IMR-90 (cell line): ENCODE results near the gene IL21R. TPM values are rescaled to one million over a fixed set of nuclear protein-coding genes. Genes with fewer than 3 reads are reported as not detected.

ENCODE experiments used
- ATAC-seq: fragments of 200-7000 bp; cut with Tn5 transposase; 2 replicates; pipeline ENCODE4 v1.9.1; 2020; ENCODE audit warnings: low read depth, mild to moderate bottlenecking, moderate library complexity
- BruUV-seq: library from RNA; stranded (reverse); fragments of 400-500 nt; replicated peaks from 2 replicates; lab custom pipeline; 2021; lab: Mats Ljungman, UMichigan
- CTCF ChIA-PET: fragments of 300-600 bp; formaldehyde crosslinking; extraction: SDS; loops from one replicate; lab custom pipeline; 2021; ENCODE audit warnings: antibody characterized with exemption; lab: Yijun Ruan, JAX
- POLR2A ChIA-PET: fragments of 300-600 bp; sonication (Branson Sonifier 250); formaldehyde crosslinking; loops from one replicate; lab custom pipeline; 2022; ENCODE audit warnings: antibody characterized with exemption; ENCODE audit not compliant: unreplicated experiment; lab: Charles Lee
- DNase-seq: peaks from one replicate; pipeline ENCODE4 v3.0.0; 2013
- H2AFZ ChIP-seq: replicated peaks from 2 replicates; pipeline ENCODE3; 2013; ENCODE audit warnings: low read length, mild to moderate bottlenecking; ENCODE audit not compliant: poor library complexity
- H2AK5ac ChIP-seq: 2 replicates; pipeline ENCODE4 v1.6.1; 2013; ENCODE audit warnings: low read depth, low read length, inconsistent platforms
- H2AK9ac ChIP-seq: replicated peaks from 2 replicates; pipeline ENCODE3; 2013; ENCODE audit warnings: mild to moderate bottlenecking, low read depth, low read length, moderate library complexity; ENCODE audit not compliant: poor library complexity
- H2BK120ac ChIP-seq: 2 replicates; pipeline ENCODE4 v1.6.1; 2013; ENCODE audit warnings: low read depth, low read length, inconsistent platforms
- H2BK15ac ChIP-seq: 3 replicates; pipeline ENCODE4 v1.6.1; 2013; ENCODE audit warnings: low read depth, low read length, inconsistent platforms
- H2BK20ac ChIP-seq: 2 replicates; pipeline ENCODE4 v1.6.1; 2013; ENCODE audit warnings: low read depth, mild to moderate bottlenecking, inconsistent platforms, low read length, moderate library complexity
- H2BK5ac ChIP-seq: 2 replicates; pipeline ENCODE4 v1.6.1; 2013; ENCODE audit warnings: mild to moderate bottlenecking, low read depth, low read length, inconsistent platforms; ENCODE audit not compliant: poor library complexity, severe bottlenecking
- H3K14ac ChIP-seq: replicated peaks from 2 replicates; pipeline ENCODE4 v1.6.1; 2013; ENCODE audit warnings: low read depth, low read length, inconsistent platforms
- H3K18ac ChIP-seq: 2 replicates; pipeline ENCODE4 v1.6.1; 2013; ENCODE audit warnings: low read depth, low read length, control low read depth
- H3K23ac ChIP-seq: 2 replicates; pipeline ENCODE4 v1.6.1; 2013; ENCODE audit warnings: low read depth, low read length, inconsistent platforms
- H3K27ac ChIP-seq: 2 replicates; pipeline ENCODE4 v1.5.1; 2013; ENCODE audit warnings: mild to moderate bottlenecking, control low read depth, low read length; ENCODE audit not compliant: insufficient read depth
- H3K27me3 ChIP-seq: 2 replicates; pipeline ENCODE4 v1.6.1; 2013; ENCODE audit warnings: low read length; ENCODE audit not compliant: control insufficient read depth, insufficient read depth
- H3K36me3 ChIP-seq: 2 replicates; pipeline ENCODE4 v1.6.1; 2013; ENCODE audit warnings: low read length, mixed read lengths; ENCODE audit not compliant: control insufficient read depth, insufficient read depth
- H3K4ac ChIP-seq: 2 replicates; pipeline ENCODE4 v1.6.1; 2013; ENCODE audit warnings: low read depth, low read length, inconsistent platforms
- H3K4me1 ChIP-seq: 2 replicates; pipeline ENCODE4 v1.6.1; 2013; ENCODE audit warnings: low read length, mixed read lengths; ENCODE audit not compliant: control insufficient read depth, insufficient read depth
- H3K4me2 ChIP-seq: 2 replicates; pipeline ENCODE4 v1.6.1; 2013; ENCODE audit warnings: low read depth, mild to moderate bottlenecking, control low read depth, low read length, moderate library complexity
- H3K4me3 ChIP-seq: 2 replicates; pipeline ENCODE4 v1.5.1; 2013; ENCODE audit warnings: low read depth, mild to moderate bottlenecking, control low read depth, low read length, moderate library complexity; ENCODE audit not compliant: insufficient read depth
- H3K56ac ChIP-seq: 2 replicates; pipeline ENCODE4 v1.6.1; 2013; ENCODE audit warnings: low read length, inconsistent platforms; ENCODE audit not compliant: insufficient read depth; ENCODE audit errors: extremely low read depth
- H3K79me1 ChIP-seq, 2 experiments: 2 replicates each; pipeline ENCODE4 v1.6.1; 2013; ENCODE audit warnings: low read length in 2 of 2, inconsistent platforms in 1 of 2, low read depth in 1 of 2
- H3K9ac ChIP-seq: 2 replicates; pipeline ENCODE4 v1.6.1; 2013; ENCODE audit warnings: low read depth, low read length, control low read depth
- H3K9me1 ChIP-seq: 2 replicates; pipeline ENCODE4 v1.6.1; 2013; ENCODE audit warnings: low read length, inconsistent platforms; ENCODE audit not compliant: insufficient read depth
- H3K9me3 ChIP-seq: 2 replicates; pipeline ENCODE4 v1.6.1; 2013; ENCODE audit warnings: low read length; ENCODE audit not compliant: control insufficient read depth, insufficient read depth
- H4K20me1 ChIP-seq: 2 replicates; pipeline ENCODE4 v1.6.1; 2013; ENCODE audit warnings: low read length, inconsistent platforms; ENCODE audit not compliant: insufficient read depth
- H4K5ac ChIP-seq: 2 replicates; pipeline ENCODE4 v1.6.1; 2013; ENCODE audit warnings: mild to moderate bottlenecking, low read depth, low read length, control low read depth
- H4K8ac ChIP-seq, 2 experiments: 2 replicates each; pipeline ENCODE4 v1.6.1; 2013; ENCODE audit warnings: low read depth in 2 of 2, low read length in 2 of 2, control low read depth in 1 of 2, inconsistent platforms in 1 of 2
- H4K91ac ChIP-seq: 2 replicates; pipeline ENCODE4 v1.6.1; 2013; ENCODE audit warnings: low read depth, low read length, inconsistent platforms; ENCODE audit not compliant: insufficient read depth
- BHLHE40 ChIP-seq: fragments of 150-350 bp; IDR thresholded peaks from 2 replicates; pipeline ENCODE4 v1.6.1; 2016; ENCODE audit warnings: mild to moderate bottlenecking, low read depth, low read length
- CEBPB ChIP-seq: IDR thresholded peaks from 2 replicates; pipeline ENCODE4 v1.6.1; 2012; ENCODE audit warnings: low read depth, low read length, improper control_type of control experiment
- CHD1 ChIP-seq: IDR thresholded peaks from 2 replicates; pipeline ENCODE4 v1.6.1; 2012; ENCODE audit warnings: low read depth, low read length, improper control_type of control experiment
- FOS ChIP-seq: fragments of 150-350 bp; IDR thresholded peaks from 2 replicates; pipeline ENCODE4 v1.6.1; 2016; ENCODE audit warnings: low read depth, low read length
- MAFK ChIP-seq: IDR thresholded peaks from 2 replicates; pipeline ENCODE4 v1.6.1; 2012; ENCODE audit warnings: low read depth, low read length, improper control_type of control experiment
- MAZ ChIP-seq: IDR thresholded peaks from 2 replicates; pipeline ENCODE4 v1.6.1; 2012; ENCODE audit warnings: low read depth, mild to moderate bottlenecking, low read length, improper control_type of control experiment, moderate library complexity, borderline replicate concordance
- MXI1 ChIP-seq: IDR thresholded peaks from 2 replicates; pipeline ENCODE4 v1.6.1; 2012; ENCODE audit warnings: low read depth, mild to moderate bottlenecking, low read length, moderate library complexity, borderline replicate concordance
- POLR2A ChIP-seq: IDR thresholded peaks from 2 replicates; pipeline ENCODE4 v1.6.1; 2012; ENCODE audit warnings: mild to moderate bottlenecking, low read depth, low read length
- RAD21 ChIP-seq: IDR thresholded peaks from 2 replicates; pipeline ENCODE4 v1.6.1; 2012; ENCODE audit warnings: low read length, improper control_type of control experiment
- RCOR1 ChIP-seq: IDR thresholded peaks from 2 replicates; pipeline ENCODE4 v1.6.1; 2012; ENCODE audit warnings: mild to moderate bottlenecking, low read length, improper control_type of control experiment; ENCODE audit not compliant: insufficient replicate concordance
- RFX5 ChIP-seq: IDR thresholded peaks from 2 replicates; pipeline ENCODE4 v1.8.0; 2012; ENCODE audit warnings: low read depth, mild to moderate bottlenecking, low read length, moderate library complexity
- SMC3 ChIP-seq: fragments of 150-350 bp; IDR thresholded peaks from 2 replicates; pipeline ENCODE4 v1.6.1; 2016; ENCODE audit warnings: low read depth, mild to moderate bottlenecking, antibody characterized with exemption, low read length, moderate library complexity
- WGBS, 2 experiments: methylation state at CpG; one replicate each; pipeline versions ENCODE4 v1.1.5 to v1.1.7; 2013; ENCODE audit warnings: missing lambda C conversion rate in 2 of 2; ENCODE audit not compliant: insufficient read length in 1 of 2; ENCODE audit errors: extremely low coverage in 2 of 2; 5-methylcytosine and 5-hydroxymethylcytosine counted together
- dilution Hi-C: fragments of 300-500 bp; cut with HindIII; formaldehyde crosslinking; loops from one replicate; pipeline ENCODE4 v1.14.3; 2018; ENCODE audit warnings: low sequenced_read_pairs; ENCODE audit not compliant: unreplicated experiment
- in situ Hi-C: fragments of 300-500 bp; cut with MboI; formaldehyde crosslinking; loops from 3 replicates; pipeline ENCODE4 v1.14.3; 2019; ENCODE audit warnings: low sequenced_read_pairs, inconsistent platforms, mixed read lengths
- intact Hi-C: fragments of 100-400 bp; cut with micrococcal nuclease; formaldehyde crosslinking; loops from 2 replicates; pipeline ENCODE4 v1.10.0; 2022
- polyA plus RNA-seq, 3 experiments: library from polyadenylated mRNA; depleted of rRNA; stranded (reverse); fragments of >200 nt; gene quantifications; 2 replicates each; pipeline ENCODE4 v1.2.3, GENCODE V29; 2012; ENCODE audit warnings: low replicate concordance in 1 of 3
- total RNA-seq: library from RNA; depleted of rRNA; stranded (reverse); fragments of >200 nt; gene quantifications from 2 replicates; pipeline ENCODE4 v1.2.3, GENCODE V29; 2012
- TF ChIP-seq, protein P1 (sequence below): fragments of 150-350 bp; IDR thresholded peaks from 2 replicates; pipeline ENCODE4 v1.6.1; 2017; ENCODE audit warnings: mild to moderate bottlenecking, antibody characterized with exemption, low read length, low read depth
- TF ChIP-seq, protein P2 (sequence below): conservative IDR thresholded peaks from 2 replicates; pipeline ENCODE4 v1.5.1; 2012; ENCODE audit warnings: mild to moderate bottlenecking, low read depth, low read length, improper control_type of control experiment
- TF ChIP-seq, protein P3 (sequence below): fragments of 150-350 bp; IDR thresholded peaks from 2 replicates; pipeline ENCODE4 v1.6.1; 2016; ENCODE audit warnings: low read depth, mild to moderate bottlenecking, low read length, moderate library complexity, borderline replicate concordance

Gene IL21R
- total and polyA plus RNA-seq, 2 of the 4 experiments (the other 2 are of a cell fraction), result 0.72 to 0.97 TPM

- ChIA-PET CTCF (no interaction called here), POLR2A (no interaction called here)
- intact Hi-C loops, result no loop called here
- no peak overlapping the region for H2BK120ac ChIP-seq
- H3K27ac ChIP-seq, result no peak overlapping the region
- peaks cover 4% of the 10 kb centered on the region; the same call in 1 of the 2 replicates for H3K4me1 ChIP-seq
- in situ Hi-C loops, result no loop called here
- H3K27me3 ChIP-seq, result no peaks in the 10 kb centered on the region
- no peaks in the 10 kb centered on the region for H3K9me3 ChIP-seq
- H3K9ac ChIP-seq, result no peak overlapping the region
- no peak overlapping the region for H3K4me3 ChIP-seq
- ATAC-seq, result no peak
- H2BK20ac ChIP-seq, result no peak overlapping the region
- peaks cover 2% of the 10 kb centered on the region; the same call in 1 of the 2 replicates for H3K9me1 ChIP-seq
- dilution Hi-C loops, result no loop called here
- no peak overlapping the region for H2BK5ac ChIP-seq
- H3K18ac ChIP-seq, result no peak overlapping the region
- no peak overlapping the region for H2BK15ac ChIP-seq
- H4K20me1 ChIP-seq, result no peaks in the 10 kb centered on the region
- no peak overlapping the region for H4K8ac ChIP-seq
- H3K14ac ChIP-seq, result no peak overlapping the region
- H3K56ac ChIP-seq, result no peak overlapping the region
- H3K23ac ChIP-seq, result no peak overlapping the region
- H2AFZ ChIP-seq, result no peak overlapping the region
- H3K4me2 ChIP-seq, result no peak overlapping the region
- H4K91ac ChIP-seq, result no peak overlapping the region
- peaks cover 3 to 6% of the 10 kb centered on the region in 2 experiments; a peak in 2 of 4 replicates for H3K79me1 ChIP-seq
- no peak overlapping the region for H2AK9ac ChIP-seq
- TF ChIP-seq RCOR1 (no peak), CEBPB (no peak), RFX5 (no peak), BHLHE40 (no peak), RAD21 (no peak), MAZ (no peak), FOS (no peak), MXI1 (no peak), POLR2A (no peak), SMC3 (no peak), CHD1 (no peak), MAFK (no peak)
- TF ChIP-seq, protein P1, sequence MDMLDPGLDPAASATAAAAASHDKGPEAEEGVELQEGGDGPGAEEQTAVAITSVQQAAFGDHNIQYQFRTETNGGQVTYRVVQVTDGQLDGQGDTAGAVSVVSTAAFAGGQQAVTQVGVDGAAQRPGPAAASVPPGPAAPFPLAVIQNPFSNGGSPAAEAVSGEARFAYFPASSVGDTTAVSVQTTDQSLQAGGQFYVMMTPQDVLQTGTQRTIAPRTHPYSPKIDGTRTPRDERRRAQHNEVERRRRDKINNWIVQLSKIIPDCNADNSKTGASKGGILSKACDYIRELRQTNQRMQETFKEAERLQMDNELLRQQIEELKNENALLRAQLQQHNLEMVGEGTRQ, result no peak
- TF ChIP-seq, protein P2, sequence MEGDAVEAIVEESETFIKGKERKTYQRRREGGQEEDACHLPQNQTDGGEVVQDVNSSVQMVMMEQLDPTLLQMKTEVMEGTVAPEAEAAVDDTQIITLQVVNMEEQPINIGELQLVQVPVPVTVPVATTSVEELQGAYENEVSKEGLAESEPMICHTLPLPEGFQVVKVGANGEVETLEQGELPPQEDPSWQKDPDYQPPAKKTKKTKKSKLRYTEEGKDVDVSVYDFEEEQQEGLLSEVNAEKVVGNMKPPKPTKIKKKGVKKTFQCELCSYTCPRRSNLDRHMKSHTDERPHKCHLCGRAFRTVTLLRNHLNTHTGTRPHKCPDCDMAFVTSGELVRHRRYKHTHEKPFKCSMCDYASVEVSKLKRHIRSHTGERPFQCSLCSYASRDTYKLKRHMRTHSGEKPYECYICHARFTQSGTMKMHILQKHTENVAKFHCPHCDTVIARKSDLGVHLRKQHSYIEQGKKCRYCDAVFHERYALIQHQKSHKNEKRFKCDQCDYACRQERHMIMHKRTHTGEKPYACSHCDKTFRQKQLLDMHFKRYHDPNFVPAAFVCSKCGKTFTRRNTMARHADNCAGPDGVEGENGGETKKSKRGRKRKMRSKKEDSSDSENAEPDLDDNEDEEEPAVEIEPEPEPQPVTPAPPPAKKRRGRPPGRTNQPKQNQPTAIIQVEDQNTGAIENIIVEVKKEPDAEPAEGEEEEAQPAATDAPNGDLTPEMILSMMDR, result no peak
- TF ChIP-seq, protein P3, sequence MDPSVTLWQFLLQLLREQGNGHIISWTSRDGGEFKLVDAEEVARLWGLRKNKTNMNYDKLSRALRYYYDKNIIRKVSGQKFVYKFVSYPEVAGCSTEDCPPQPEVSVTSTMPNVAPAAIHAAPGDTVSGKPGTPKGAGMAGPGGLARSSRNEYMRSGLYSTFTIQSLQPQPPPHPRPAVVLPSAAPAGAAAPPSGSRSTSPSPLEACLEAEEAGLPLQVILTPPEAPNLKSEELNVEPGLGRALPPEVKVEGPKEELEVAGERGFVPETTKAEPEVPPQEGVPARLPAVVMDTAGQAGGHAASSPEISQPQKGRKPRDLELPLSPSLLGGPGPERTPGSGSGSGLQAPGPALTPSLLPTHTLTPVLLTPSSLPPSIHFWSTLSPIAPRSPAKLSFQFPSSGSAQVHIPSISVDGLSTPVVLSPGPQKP, result no peak
- no peak for DNase-seq
- H2AK5ac ChIP-seq, result no peak overlapping the region
- 97% methylated on average over 19 of the region's 21 CpGs; no CpG with 5 or more reads in 1 of the 2 experiments for WGBS, 2 experiments
- H4K5ac ChIP-seq, result no peak overlapping the region
- BruUV-seq, result no TSS peak
- H3K36me3 ChIP-seq, result peaks cover 75% of the 10 kb centered on the region
- no peak overlapping the region for H3K4ac ChIP-seq
These were observed 87.4 kb downstream of the IL21R start for GRCh38 chr16:27489421-27489820.
